HG02852 (cell line): ENCODE measurements around the gene DHX8.
"Not testable (repeated sequence)": the region's sequence is repeated elsewhere in the genome, so short reads cannot be mapped to it uniquely, and the experiment has no call there.

ENCODE experiments used
- ATAC-seq: cut with Tn5 transposase; IDR thresholded peaks from one replicate; pipeline ENCODE4 v1.9.1; 2021; ENCODE audit warnings: mild to moderate bottlenecking, moderate library complexity; ENCODE audit not compliant: unreplicated experiment

The DHX8 gene

DNA sequence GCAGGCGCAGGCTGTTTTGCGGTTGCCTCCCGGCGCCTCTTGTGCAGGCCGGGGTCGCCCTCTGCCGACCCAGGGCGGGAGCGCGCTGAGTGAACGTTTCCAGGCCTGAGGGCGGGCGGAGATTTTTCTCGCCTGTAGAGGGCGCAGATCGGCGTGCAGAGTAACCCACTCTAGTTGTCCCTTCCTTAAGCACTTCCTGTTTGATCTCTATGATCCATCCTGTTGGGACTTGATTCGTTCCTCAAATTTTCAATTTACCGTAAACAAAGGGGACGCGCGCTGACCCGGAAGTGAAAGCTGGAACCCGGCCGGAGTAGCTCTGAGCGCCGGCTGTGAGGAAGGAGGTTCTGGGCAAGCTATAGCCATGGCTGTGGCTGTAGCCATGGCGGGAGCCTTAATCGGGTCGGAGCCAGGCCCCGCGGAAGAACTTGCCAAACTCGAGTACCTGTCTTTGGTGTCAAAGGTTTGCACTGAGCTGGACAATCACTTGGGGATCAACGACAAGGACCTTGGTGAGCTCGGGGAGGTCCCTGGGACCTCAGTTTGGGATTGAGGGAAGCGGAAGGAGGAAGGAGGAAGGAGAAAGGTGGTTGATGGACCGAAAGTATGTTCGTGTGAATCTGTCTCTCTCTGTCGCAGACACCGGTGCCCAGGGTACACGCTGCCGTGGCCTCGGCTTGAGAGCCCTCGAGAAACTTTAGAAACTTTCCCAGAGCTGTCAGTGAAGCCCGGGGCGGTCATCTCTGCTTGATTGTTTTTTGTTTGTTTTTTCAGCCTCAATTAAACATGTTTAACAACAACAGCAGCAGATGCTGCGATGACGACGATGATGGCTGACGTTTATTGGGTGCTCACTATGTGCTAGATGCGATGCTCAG, at the start of gene DHX8:
Gene DHX8 (plus strand): TSS at position 302 of the 878 bp plus-strand sequence. CDS start 63 bp downstream, at position 365.
- ATAC-seq = peak; percentile 92

GRCh38 chr17:43434902-43435319, 48.9 kb upstream of the DHX8 start:
- ATAC-seq = no peak

DNA sequence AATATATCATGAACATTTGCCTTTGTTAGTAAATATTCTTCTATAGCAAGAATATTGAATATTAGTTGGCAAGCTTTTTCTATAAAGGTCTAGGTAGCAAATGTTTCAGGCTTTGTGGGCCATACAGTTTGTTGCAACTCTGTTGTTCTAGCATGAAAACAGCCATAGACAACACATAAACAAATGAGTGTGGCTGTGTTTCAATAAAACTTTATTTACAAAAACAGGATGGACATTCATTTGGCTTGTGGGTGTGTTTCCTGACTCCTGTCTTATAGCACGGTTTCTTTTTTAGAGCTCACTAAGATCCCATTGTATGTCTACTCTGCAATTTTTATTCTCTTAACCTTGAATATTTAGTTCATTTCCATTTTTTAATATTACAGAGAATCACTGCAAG, 46.0 kb upstream of the DHX8 start:
- no peak for ATAC-seq

GRCh38 chr17:43438626-43439025, 45.1 kb upstream of the DHX8 start:
- no peak for ATAC-seq

GRCh38 chr17:43439041-43439440, 44.7 kb upstream of the DHX8 start:
- ATAC-seq = no peak

DNA sequence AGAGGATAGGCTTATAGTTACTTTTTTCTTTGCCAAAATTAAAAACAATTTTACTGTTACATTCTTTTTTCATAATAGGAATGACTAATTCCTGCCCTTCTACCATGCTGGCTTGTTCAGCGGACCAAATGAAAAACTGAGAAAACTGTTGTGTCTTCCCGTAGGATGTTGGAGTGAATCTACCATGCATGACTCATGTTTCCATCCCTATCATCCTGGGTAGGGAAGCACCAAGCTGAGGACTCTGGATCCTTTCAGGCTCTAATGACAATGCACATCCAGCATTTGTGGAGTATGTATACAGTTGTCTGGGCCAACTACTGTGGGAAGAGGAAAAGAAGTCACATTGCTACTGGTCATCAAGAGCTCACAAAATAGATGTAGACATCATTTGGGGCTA, 41.1 kb upstream of the DHX8 start:
- no peak for ATAC-seq

- no peak for ATAC-seq
Measured at GRCh38 chr17:43443381-43443780, 40.4 kb upstream of the DHX8 start.

GRCh38 chr17:43444223-43445008, 39.4 kb upstream of the DHX8 start:
- ATAC-seq = no peak

DNA sequence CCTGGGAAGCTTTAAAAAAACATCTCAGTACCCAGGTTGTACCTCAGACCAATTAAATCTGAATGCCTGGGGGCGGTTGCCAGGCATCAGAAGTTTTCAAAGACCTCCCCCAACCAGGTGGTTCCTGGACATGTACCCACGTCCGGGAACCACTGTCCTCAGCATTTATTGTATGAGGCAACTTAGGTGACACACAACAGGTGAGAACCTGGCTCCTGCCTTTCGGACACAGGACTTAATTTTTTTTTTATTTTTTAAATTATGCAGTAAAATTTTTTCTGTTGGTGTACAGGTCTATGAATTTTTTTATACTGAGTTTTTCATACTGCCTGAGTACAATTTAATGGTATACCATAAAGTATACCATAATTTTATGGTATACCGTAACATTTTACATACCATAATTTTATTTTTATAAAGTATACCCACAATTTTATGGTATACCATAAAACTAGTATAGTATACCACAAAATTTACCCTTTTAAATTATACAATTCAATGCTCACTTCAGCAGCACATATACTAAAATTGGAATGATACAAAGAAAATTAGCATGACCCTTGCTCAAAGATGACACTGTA, 38.7 kb upstream of the DHX8 start:
- ATAC-seq = no peak

GRCh38 chr17:43446773-43447172, 37.0 kb upstream of the DHX8 start:
- ATAC-seq = no peak

DNA sequence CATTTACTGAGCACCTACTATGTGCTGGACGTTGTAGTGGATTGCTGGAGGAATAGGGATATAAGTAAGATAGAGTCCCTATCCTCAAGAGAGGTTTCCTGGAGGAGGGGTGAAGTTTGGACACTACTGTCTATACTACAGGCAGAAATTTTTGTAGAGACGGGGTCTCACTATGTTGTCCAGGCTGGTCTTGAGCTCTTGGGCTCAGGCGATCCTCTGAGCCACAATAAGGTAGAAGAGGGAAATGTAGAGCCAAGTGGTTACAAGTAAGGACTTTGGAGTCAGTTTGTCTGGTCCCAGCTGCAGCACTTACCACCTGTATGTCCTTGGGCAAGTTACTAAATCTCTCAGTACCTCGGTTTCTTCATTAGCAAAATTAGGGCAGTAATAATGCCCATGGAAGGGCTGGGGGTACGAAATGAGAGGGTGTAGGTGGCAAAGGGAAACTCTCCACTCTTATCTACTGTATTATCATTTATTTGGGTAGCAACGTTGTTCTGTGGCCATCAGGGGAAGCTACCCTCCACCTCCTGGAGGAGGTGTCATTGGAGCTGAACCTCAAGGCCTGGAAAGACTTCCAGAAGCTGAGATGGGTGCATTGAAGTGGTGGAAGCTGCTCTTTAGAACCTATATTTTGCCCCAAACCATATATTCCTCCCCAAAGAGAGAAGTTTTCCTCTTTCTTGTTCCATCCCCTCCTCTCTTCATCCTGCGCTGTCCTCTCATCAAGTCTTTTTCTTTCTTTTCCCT, 34.9 kb upstream of the DHX8 start:
- no peak for ATAC-seq

- ATAC-seq = no peak
Measured at GRCh38 chr17:43449470-43450248, 34.1 kb upstream of the DHX8 start.

DNA sequence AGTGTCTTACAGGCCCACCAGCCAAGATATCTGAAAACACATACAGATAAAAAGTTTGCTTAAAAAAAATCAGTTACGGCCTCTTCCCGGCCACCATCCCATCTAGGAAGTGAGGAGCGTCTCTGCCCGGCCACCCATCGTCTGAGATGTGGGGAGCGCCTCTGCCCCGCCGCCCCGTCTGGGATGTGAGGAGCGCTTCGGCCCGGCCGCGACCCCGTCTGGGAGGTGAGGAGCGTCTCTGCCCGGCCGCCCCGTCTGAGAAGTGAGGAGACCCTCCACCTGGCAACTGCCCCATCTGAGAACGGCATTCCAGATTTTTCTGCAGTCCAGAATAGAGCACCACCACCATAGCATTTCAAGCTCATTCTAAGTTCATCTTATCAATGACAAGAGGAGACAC, 33.0 kb upstream of the DHX8 start:
- ATAC-seq = not testable (repeated sequence)

DNA sequence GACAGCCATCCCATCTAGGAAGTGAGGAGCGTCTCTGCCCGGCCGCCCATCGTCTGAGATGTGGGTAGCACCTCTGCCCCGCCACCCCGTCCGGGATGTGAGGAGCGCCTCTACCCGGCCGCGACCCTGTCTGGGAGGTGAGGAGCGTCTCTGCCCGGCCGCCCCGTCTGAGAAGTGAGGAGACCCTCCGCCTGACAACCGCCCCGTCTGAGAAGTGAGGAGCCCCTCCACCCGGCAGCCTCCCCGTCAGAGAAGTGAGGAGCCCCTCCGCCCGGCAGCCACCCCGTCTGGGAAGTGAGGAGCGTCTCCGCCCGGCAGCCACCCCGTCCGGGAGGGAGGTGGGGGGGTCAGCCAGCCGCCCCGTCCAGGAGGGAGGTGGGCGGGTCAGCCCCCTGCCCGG, 32.0 kb upstream of the DHX8 start:
- not testable (repeated sequence) for ATAC-seq

DNA sequence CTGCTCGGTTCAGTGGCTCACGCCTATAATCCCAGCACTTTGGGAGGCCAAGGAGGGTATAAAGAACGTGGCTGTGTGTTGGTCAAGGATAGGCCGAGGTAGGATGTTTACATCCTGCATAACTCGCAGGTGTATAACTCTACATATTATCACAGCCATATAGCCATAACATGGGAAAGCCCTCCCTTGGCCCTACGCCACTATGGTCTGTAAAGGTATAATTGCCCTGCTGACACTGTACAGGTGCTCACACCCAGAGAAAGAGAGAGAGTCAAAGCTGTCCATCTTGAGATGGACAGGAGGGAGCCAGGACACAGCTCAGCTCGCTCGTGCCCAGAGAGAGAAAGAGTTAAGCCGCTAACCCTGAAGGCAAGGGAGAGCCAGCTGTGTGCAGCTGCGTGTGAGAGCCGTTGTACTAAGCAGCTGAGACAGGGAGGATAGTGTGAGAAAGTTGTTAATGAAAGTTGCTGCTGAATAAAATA, 30.4 kb upstream of the DHX8 start:
- ATAC-seq = no peak

GRCh38 chr17:43454868-43455267, 28.9 kb upstream of the DHX8 start:
- no peak for ATAC-seq

DNA sequence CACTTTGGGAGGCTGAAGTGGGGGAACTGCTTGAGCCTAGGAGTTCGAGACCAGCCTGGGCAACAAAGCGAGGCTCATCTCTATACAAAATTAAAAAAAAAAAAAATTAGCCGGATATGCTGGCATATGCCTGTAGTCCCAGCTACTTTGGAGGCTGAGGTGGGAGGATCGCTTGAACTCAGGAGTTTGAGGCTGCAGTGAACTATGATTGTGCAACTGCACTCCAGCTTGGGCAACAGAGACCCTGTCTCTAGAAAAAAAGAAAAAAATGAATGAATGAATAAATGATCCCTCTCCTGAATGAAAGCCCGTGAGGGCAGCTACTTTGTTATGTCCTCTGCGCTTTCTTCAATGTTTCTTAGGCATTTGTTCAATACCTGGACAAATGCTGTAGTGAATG, 27.7 kb upstream of the DHX8 start:
- no peak for ATAC-seq

DNA sequence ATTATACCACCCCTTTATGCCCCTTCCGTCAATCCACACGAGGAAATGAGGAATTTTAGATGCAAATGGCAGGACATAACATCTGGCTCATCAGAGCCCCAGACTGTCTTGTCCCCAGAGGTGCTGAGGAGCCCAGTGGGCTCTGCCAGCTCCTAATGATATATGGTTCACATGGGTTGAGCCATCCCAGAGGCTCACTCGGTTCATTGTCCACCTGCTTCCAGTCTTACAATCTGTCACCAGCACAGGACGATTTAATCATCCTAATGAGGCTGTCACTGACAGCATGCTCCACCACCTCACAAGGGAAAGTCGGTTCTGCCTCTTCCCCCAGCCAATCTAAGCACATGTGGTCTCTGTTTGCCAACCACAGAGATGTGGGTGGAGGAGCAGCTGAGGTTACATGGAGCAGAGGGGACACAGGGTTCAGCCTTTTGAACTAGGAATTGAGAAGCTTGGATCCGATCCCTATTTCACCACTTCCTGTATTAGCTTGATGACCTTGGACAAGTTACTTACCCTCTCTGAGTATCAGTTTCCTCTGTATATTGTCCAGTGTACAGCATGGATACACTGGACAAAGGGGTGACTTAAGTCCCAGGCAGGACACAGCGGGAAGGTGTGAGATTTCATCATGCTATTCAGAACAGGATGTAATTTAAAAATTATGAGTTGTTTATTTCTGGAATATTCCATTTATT, 27.0 kb upstream of the DHX8 start:
- no peak for ATAC-seq

GRCh38 chr17:43457362-43457692, 26.4 kb upstream of the DHX8 start:
- no peak for ATAC-seq

DNA sequence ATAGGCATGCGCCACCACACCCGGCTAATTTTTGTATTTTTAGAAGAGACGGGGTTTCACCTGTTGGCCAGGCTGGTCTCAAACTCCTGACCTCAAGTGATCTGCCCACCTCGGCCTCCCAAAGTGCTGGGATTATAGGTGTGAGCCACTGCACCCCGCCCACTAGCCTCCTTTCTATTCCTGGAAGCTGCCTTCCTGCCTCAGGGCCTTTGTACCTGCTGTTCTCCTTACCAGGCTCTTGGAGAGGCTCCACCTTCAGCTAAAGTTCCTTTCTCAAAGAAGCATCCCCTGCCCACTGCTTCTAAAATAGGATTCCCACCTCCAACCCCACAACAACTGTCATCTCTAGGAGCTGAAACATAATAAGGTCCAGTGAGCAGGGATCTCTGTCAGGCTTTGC, 23.9 kb upstream of the DHX8 start:
- ATAC-seq = not testable (repeated sequence)
